GM21423 (cell line): Measurements from ENCODE around the gene GRID2.
"Not testable (repeated sequence)": the region's sequence is repeated elsewhere in the genome, so short reads cannot be mapped to it uniquely, and the experiment has no call there.

ENCODE experiments used
- ATAC-seq: cut with Tn5 transposase; IDR thresholded peaks from one replicate; pipeline ENCODE4 v1.9.1; 2021; ENCODE audit warnings: mild to moderate bottlenecking, moderate library complexity; ENCODE audit not compliant: unreplicated experiment

The GRID2 gene

DNA sequence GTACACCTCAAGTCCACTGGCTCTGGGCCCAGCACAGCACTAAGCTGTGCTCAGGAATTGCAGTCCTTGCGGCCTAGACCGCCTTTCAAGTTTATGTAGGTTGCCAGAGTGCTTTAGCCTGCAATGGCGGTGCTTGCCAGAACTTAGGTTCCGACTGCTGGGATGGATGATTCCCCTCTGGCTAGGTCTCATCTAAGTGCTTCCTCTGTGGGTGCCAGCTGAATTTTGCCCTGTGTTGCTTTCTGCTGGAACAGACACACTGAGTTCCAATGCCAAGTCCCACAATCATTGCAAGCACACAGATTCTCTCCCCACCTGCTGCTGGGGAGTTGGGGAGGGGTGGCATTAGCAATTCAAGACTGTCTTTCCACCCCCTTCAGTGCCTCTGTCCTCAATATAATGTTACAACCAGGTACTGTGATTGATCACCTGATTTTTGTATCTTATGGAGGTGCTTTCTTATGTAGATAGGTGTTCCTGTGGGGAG, 129.5 kb downstream of the GRID2 start:
- no peak for ATAC-seq

DNA sequence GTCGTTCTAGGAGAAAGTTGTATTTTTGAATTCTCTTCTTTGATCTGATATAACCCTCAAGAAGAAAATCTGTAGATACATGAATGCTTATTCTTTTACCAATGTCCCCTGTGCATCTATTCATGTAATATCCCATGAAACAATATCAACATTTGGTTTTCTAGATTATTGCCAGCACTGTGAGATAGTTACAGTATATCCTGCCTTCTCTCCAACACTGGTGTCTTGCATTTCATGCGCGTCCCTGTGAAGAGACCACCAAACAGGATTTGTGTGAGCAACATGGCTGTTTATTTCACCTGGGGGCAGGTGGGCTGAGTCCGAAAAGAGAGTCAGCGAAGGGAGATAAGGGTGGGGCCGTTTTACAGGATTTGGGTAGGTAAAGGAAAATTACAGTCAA, 135.0 kb downstream of the GRID2 start:
- ATAC-seq = not testable (repeated sequence)

GRCh38 chr4:92442131-92442530, 138.4 kb downstream of the GRID2 start:
- ATAC-seq = not testable (repeated sequence)

GRCh38 chr4:92444143-92444843, 140.5 kb downstream of the GRID2 start:
- ATAC-seq = not testable (repeated sequence)

DNA sequence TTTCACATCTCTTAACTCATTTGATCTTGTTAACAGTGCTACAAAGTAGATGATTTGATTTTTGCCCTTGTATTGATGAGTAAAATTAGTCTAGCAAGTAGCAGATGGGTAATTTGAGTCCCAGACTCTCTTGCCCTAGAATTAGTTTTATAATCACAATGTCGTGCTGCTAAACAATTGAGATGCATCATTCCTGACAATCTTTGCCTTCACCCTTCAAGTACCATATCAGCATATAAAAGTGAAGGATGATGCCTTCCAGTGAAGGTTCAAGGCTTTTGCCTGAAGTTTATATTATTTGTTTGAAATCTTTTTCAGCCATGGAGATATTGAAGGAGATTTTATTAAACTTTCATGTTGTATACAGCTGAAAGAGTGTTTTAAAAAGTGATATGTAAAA, 141.4 kb downstream of the GRID2 start:
- no peak for ATAC-seq

- ATAC-seq = no peak
Observed at GRCh38 chr4:92447255-92447905, 143.6 kb downstream of the GRID2 start.

DNA sequence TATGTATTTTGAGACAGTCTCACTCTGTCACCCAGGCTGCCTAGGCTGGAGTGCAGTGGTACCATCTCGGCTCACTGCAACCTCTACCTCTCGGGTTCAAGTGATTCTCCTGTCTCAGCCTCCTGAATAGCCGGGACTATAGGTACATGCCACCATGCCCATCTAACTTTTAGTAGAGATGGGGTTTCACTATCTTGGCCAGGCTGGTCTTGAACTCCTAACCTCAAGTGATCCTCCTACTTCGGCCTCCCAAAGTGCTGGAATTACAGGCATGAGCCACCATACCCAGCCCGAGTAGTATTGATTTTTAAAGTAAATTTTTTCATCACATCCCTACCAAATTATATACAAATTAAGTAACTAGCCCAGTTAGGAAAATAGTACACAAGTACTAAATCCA, 144.4 kb downstream of the GRID2 start:
- not testable (repeated sequence) for ATAC-seq

GRCh38 chr4:92450694-92451093, 146.9 kb downstream of the GRID2 start:
- no peak for ATAC-seq

DNA sequence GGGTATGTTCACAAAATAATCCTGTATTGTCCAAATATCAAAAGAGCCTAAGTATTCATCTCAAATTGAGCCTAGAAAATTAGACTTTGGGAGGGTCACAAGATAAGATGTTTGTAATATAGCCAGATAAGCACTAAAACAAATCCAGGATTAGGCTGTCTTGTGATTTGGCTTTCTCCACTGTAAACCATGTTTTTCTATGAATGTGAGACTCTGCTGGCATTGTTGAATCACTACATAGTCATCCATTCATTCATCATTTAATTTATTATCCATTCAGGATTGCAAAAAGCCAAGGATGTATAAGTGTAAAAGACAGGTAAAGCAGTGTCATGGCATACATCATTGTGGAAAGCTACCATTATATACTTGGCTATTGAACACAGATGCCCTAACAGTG, 148.0 kb downstream of the GRID2 start:
- ATAC-seq = no peak

GRCh38 chr4:92452383-92452782, 148.6 kb downstream of the GRID2 start:
- ATAC-seq = not testable (repeated sequence)

GRCh38 chr4:92455329-92455839, 151.6 kb downstream of the GRID2 start:
- ATAC-seq = no peak

GRCh38 chr4:92455951-92456350, 152.2 kb downstream of the GRID2 start:
- ATAC-seq = no peak

- ATAC-seq = no peak
Observed at GRCh38 chr4:92461732-92462131, 158.0 kb downstream of the GRID2 start.

- no peak for ATAC-seq
Observed at GRCh38 chr4:92477298-92477697, 173.5 kb downstream of the GRID2 start.

DNA sequence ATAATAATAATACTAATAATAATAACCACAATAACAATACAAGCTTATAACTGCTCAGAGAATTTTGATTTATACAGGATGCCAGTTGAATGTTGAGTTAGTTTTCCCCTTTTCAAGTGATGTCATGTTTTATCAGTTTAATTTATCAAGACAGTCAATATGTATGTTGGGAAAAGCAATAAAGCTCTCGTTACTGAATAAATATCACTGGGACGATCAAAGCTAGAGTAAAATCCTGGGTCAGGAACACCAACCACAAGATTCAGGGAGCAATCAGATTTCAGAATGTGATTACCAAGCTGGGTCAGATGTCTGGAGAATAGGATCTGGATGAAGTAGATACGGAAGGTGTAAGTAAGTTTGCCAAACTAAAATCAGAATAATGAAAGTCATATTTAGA, 179.6 kb downstream of the GRID2 start:
- no peak for ATAC-seq

DNA sequence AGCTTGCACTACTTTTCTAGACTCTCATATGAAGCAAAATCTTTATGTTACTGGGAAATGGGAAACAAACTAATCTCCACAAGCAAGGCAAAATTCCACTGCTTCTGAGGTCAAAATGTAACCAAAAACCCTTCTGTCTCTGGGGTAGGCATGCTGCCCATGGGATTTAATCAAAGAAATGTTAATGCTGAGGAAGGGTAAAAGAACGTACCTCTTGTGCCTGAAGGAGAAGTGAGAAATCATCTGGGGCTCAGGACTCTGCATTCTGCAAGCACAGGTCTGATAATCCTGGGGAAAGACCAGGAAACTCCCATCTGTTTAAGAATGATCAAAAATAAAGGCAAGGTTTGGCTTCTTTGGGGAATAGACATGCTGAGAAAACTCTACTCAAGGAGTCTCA, 184.7 kb downstream of the GRID2 start:
- ATAC-seq = no peak

DNA sequence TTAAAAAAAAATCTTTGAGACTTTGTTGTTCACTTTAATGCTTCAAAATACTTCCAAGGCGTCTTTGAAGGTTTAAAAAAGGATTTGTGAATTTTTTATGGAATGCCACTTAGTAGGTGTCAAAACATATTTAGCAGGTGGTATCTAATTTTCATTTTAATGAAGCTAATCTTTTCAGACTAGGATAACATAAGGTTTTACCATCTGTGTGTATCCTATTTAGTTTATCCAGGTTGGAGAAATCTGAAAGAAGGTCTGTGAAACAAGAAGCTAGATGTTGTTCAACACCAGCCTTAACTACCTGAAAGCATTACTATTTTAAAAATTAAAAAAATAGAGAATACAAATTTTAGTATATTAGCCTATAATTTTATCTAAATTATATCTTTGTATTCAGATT, 193.4 kb downstream of the GRID2 start:
- ATAC-seq = no peak

DNA sequence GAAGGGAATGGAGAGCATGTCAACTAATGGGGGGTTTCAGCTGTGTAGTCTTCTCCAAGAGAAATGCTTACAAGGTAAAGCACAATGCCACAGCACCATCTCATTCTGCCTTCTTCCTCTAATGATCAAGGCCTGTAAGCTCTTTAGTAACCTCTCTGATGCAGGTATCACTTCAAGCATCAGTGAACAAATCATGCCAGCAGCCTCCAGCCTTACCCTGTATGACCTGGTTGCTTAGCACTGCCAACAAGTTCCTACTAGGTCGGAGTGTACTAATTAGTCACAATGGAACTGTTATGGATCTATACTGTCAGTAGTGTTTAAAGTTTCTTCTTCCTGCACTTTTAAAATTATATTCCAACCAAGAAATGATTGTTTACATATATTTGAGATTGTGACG, 197.7 kb downstream of the GRID2 start:
- ATAC-seq = no peak

- no peak for ATAC-seq
Observed at GRCh38 chr4:92506933-92507332, 203.2 kb downstream of the GRID2 start.

DNA sequence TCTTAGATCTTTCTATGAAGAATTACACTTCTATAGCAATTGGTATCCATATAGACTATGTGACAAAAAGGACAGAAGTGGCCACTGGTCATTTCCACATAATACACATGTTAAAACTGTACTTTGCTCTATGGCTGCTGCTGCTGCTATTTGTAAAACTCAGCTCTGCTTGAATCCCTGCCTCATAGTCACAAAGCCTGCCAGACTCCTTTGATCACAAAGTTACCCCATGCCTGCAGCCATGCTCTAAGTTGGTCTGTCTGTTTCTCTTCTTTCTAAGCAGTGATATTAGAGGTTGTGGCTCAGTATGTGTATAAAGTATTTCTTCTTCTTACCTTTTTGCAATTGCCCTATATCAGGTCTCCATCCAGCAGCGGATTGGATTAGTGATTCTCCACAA, 210.9 kb downstream of the GRID2 start:
- no peak for ATAC-seq

DNA sequence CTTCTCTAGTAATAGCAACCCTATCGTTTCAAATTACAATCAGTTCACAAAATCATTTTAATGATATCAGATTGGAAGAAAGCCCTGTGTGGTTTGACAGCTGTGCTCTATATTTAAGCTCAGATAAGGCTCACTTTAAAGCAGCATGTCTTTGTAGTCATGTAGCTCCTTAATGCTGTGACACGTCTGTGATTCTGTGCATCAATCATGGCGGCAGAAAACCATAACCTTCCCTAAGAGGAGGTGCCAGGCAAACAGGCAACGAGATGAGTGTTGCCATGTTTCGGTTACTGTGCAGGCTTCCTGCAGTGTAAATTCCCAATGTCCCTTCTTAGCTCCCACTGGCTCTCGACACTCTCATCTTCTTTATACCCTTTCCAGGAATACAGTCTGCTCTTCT, 212.7 kb downstream of the GRID2 start:
- no peak for ATAC-seq

DNA sequence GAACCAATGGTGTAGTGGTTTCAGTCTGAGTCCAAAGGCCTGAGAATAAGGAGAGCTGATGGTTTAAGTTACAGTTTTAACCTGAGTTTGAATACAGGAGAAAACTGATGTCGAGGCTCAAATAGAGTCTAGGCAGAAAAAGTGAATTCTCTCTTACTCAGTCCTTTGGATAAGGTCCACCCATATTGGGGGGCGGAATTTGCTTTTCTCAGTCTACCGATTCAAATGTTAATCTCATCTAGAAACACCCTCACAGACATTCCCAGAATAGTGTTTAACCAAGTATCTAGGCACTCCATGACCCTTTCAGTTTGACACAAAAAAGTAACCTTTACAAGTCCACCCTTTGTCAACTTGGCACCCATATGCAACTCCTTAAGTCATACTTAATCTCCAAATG, 216.0 kb downstream of the GRID2 start:
- no peak for ATAC-seq
